NT2/D1 (cell line): Measurements from ENCODE around the gene AFTPH.

Source experiments
- DNase-seq: peaks from one replicate; pipeline ENCODE4 v3.0.0-alpha.2; 2011; ENCODE audit warnings: low read depth, low spot score
- H3K27me3 ChIP-seq: 2 replicates; pipeline ENCODE4 v1.6.0; 2011; ENCODE audit warnings: mild to moderate bottlenecking; ENCODE audit not compliant: insufficient read length, insufficient read depth
- H3K36me3 ChIP-seq: 2 replicates; pipeline ENCODE4 v1.6.1; 2011; ENCODE audit warnings: mild to moderate bottlenecking, low read length, mixed read lengths; ENCODE audit not compliant: insufficient read depth, insufficient read length
- H3K4me1 ChIP-seq: 2 replicates; pipeline ENCODE4 v1.5.1; 2011; ENCODE audit not compliant: insufficient read depth, insufficient read length
- H3K4me3 ChIP-seq: 2 replicates; pipeline ENCODE4 v1.5.1; 2011; ENCODE audit warnings: low read depth; ENCODE audit not compliant: insufficient read length
- H3K9ac ChIP-seq: 2 replicates; pipeline ENCODE4 v1.6.0; 2011; ENCODE audit warnings: low read depth; ENCODE audit not compliant: insufficient read length
- H3K9me3 ChIP-seq: 2 replicates; pipeline ENCODE4 v1.5.1; 2011; ENCODE audit warnings: mild to moderate bottlenecking, low read length; ENCODE audit not compliant: insufficient read depth
- SUZ12 ChIP-seq: IDR thresholded peaks from 2 replicates; pipeline ENCODE4 v1.6.1; 2011; ENCODE audit not compliant: insufficient read length, insufficient read depth; ENCODE audit errors: extremely low read depth
- YY1 ChIP-seq: IDR thresholded peaks from 2 replicates; pipeline ENCODE4 v1.6.1; 2011; ENCODE audit not compliant: insufficient read length, insufficient read depth
- ZNF274 ChIP-seq: IDR thresholded peaks from 2 replicates; pipeline ENCODE4 v1.6.1; 2011; ENCODE audit warnings: mild to moderate bottlenecking, low read depth, low read length

Gene AFTPH

DNA sequence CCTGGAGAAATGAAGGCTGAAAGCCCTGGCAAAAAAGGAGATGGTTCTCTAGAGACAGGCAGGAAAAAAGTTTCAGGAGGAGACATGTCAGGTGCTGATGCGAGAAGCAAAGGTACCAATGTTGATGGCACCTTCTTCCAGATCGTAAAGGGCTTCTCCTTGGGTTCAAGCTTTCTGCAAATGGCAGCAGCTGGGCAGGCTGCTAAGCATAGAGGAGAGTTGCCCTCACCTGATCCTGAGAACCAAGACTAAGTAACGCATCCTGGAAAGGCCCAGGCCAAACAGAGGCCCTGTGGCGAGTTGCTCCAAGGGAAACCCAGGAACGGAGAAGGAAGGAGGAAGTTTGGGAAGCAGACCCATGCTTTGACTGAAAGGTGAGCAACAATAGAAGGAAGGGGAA lies 23.6 kb upstream of the AFTPH start:
- H3K27me3 ChIP-seq, result no peaks in the 10 kb centered on the region
- no peak for DNase-seq
- no peak overlapping the region for H3K9ac ChIP-seq
- no peaks in the 10 kb centered on the region for H3K36me3 ChIP-seq
- H3K9me3 ChIP-seq, result no peaks in the 10 kb centered on the region
- TF ChIP-seq ZNF274, result no peak
- no peaks in the 10 kb centered on the region for H3K4me1 ChIP-seq
- no peak overlapping the region for H3K4me3 ChIP-seq

DNA sequence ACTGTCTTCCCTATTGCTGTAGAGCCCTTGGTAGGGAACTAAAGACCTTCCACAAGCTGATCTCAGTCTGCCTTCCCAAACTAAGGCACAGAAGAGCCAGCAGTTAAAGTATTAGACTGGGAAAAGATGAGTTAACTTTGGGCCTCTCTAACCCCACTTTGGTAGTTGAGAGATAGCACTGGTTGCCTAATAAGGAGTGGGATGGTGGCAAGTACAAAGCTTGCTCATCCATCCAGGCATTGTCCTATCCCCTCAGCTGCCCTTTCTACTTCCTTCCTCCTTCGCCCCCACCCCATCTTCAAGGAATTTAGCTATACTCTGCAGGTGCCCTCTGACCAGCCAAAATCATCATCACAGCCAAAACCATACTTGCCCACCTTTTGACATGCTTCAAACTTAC lies 22.2 kb upstream of the AFTPH start:
- Histone ChIP-seq H3K27me3 (no peaks in the 10 kb centered on the region), H3K4me1 (no peaks in the 10 kb centered on the region), H3K9me3 (no peaks in the 10 kb centered on the region), H3K9ac (no peak overlapping the region), H3K4me3 (no peak overlapping the region), H3K36me3 (no peaks in the 10 kb centered on the region)
- DNase-seq, result no peak
- TF ChIP-seq ZNF274 (no peak), YY1 (no peak), SUZ12 (no peak)

DNA sequence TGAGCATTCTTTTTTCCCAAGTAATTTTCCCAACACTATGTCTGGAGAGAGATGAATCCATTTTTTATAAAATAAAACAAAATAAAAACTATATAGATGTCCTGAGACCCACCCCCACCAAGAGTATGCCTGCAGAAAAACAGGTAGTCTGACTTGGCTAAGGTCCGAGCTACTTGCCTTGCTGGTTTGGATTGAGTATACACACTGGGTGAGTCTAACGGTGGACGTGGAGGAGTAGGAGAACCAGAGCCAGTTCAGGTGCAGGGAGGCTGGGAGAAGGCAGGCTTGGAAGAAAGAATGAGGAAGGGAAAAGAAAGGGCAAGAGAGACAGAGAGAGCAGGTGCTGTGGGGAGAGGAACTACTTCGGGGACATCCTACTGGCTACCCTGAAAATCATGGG lies 21.3 kb upstream of the AFTPH start:
- no peak for TF ChIP-seq YY1
- no peak for TF ChIP-seq ZNF274
- no peak for TF ChIP-seq SUZ12
- H3K4me3 ChIP-seq, result no peak overlapping the region
- DNase-seq, result no peak
- no peak overlapping the region for H3K9ac ChIP-seq
- no peaks in the 10 kb centered on the region for H3K36me3 ChIP-seq
- no peaks in the 10 kb centered on the region for H3K9me3 ChIP-seq
- H3K27me3 ChIP-seq, result no peaks in the 10 kb centered on the region
- H3K4me1 ChIP-seq, result no peaks in the 10 kb centered on the region

DNA sequence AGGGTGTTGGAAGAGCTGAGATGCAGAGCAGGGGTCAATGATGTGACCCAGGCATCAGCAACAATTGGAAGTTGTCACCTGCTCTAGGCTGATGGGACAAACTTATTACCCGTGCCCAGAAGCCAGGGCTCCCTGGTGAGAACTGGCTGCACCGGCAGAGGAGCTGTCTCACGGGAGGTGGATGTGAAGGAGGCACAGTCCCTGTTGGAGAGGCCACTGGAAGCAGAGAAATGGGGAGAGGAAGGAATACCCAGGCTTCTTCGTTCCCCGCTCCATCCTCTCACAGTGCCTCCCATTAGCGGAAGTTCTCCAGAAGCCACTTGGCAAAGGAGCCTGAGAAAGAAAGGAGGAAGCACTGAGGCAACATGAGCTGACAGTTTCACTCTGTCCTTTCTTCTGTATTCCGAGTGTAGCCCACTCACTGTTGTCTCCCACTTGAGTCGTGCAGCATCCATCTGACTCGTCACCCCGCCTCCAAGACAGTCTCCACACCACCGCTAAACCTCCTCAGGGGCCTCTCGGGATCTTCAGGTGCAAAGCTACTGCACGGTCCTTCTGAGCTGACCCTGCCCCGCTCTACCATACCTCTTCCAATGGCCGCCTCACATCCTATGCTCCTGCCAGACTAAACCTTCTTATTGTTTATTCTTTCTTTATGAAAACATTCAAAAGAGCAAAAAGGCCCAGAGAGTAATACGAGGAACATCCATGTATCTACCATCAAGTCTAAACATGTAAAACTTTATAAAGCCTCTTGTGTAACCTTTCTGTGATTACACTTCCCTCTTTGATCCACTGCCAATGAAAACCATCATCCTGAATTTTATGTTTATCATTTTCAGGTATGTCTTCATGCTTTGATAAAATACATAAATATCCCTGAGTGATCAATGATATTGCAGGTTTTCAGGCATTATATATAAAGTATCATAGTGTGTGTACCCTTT lies 19.1 kb upstream of the AFTPH start:
- no peak for TF ChIP-seq YY1
- TF ChIP-seq SUZ12, result no peak
- no peak for TF ChIP-seq ZNF274
- Histone ChIP-seq H3K4me3 (no peak overlapping the region), H3K4me1 (no peaks in the 10 kb centered on the region), H3K9ac (no peak overlapping the region), H3K36me3 (no peaks in the 10 kb centered on the region), H3K27me3 (no peaks in the 10 kb centered on the region), H3K9me3 (no peaks in the 10 kb centered on the region)
- DNase-seq, result no peak

DNA sequence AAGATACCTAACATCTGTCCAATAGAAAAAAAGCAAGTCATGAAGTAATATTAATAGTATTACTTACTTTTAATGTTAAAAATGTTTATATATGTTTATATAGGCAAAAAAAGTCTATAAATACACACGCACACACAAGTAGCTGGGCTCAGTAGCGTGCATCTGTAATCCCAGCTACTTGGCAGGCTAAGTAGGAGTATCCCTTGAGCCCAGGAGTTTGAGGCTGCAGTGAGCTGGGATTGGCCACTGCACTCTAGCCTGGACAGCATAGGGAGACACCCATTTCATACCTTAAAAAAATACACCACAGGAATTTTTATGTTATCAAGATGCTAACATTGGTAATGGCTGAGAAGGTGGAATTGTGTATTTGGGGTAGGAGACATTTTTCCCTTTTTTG lies 17.4 kb upstream of the AFTPH start:
- TF ChIP-seq SUZ12 (no peak), ZNF274 (no peak), YY1 (no peak)

DNA sequence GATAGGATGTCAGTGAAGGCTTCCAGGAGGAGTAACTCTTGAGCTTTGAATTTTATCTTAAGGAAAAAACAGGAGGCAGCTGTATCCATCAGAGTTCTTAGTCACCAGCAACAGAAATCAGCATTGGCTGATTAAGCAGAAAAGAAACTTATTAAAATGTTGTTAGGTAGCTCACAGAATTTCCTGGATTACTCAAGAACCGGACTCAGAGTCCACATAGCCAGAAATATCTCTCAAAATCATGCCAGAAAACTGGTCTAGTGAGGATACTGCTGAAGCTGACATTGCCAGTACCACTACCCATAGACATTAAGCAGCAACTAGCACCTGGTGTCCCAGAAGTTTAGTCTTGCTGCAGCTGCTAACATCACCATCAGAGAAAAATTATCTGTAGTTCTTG lies 10.1 kb upstream of the AFTPH start:
- H3K4me1 ChIP-seq, result no peaks in the 10 kb centered on the region
- TF ChIP-seq ZNF274, result no peak
- no peak for TF ChIP-seq YY1
- no peak for TF ChIP-seq SUZ12

More for the DNA sequence above, 17.4 kb upstream of the AFTPH start:
- Histone ChIP-seq H3K9me3 (no peaks in the 10 kb centered on the region), H3K9ac (no peak overlapping the region), H3K27me3 (no peaks in the 10 kb centered on the region), H3K4me1 (no peaks in the 10 kb centered on the region), H3K36me3 (no peaks in the 10 kb centered on the region), H3K4me3 (no peak overlapping the region)
- DNase-seq, result no peak

DNA sequence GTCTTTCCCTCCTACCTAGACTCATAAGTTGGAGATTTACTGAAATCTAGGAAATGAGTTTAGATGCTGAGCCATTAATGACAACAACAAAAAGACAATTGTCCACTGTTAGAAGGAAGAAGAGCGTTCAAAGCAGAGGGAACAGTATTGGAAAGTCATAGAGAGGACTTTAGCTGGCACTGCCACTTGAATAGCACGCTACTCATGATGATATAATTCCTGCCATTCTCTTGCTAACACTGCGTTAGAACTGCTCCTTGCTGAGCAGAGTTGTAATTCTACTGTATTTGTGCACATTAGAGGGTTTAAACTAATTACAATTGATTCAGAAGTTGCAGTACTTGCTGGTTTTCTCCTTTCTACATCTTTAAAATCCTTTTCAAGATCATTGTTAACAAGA lies 9.0 kb upstream of the AFTPH start:
- DNase-seq, result no peak
- no peaks in the 10 kb centered on the region for H3K4me1 ChIP-seq
- no peaks in the 10 kb centered on the region for H3K36me3 ChIP-seq
- H3K27me3 ChIP-seq, result no peaks in the 10 kb centered on the region
- TF ChIP-seq ZNF274 (no peak), YY1 (no peak), SUZ12 (no peak)
- 0 out of 2 replicates have a peak, but pooled peaks cover 4% of the 10 kb centered on the region for H3K9me3 ChIP-seq
- H3K4me3 ChIP-seq, result no peak overlapping the region
- no peak overlapping the region for H3K9ac ChIP-seq

More for the DNA sequence above, 10.1 kb upstream of the AFTPH start:
- Histone ChIP-seq H3K9ac (no peak overlapping the region), H3K4me3 (no peak overlapping the region), H3K36me3 (no peaks in the 10 kb centered on the region), H3K27me3 (no peaks in the 10 kb centered on the region), H3K9me3 (0 out of 2 replicates have a peak, but pooled peaks cover 4% of the 10 kb centered on the region)
- DNase-seq, result no peak
